NCI-H748 (cell line): Measurements from ENCODE around the gene DDX28.
A peak's percentile ranks its signal among the peaks of the same experiment; 100 is the strongest.
"Not testable (repeated sequence)": the region's sequence is repeated elsewhere in the genome, so short reads cannot be mapped to it uniquely, and the experiment has no call there.

Experiments used
- DNase-seq: peaks from one replicate; lab custom pipeline; 2025; ENCODE audit not compliant: unreplicated experiment; lab: John Stamatoyannopoulos, UW

Gene DDX28

GRCh38 chr16:67995423-67995822 is 27.6 kb downstream of the DDX28 start:
- DNase-seq, result no peak

GRCh38 chr16:67994040-67994408 is 29.0 kb downstream of the DDX28 start:
- DNase-seq, result not testable (repeated sequence)

- DNase-seq, result peak; percentile 56
Observed at GRCh38 chr16:67993207-67994039, 29.6 kb downstream of the DDX28 start.

- no peak for DNase-seq
Observed at GRCh38 chr16:67992661-67993206, 30.3 kb downstream of the DDX28 start.

- DNase-seq, result no peak
Observed at GRCh38 chr16:67990018-67990386, 33.0 kb downstream of the DDX28 start.

- DNase-seq, result no peak
Observed at GRCh38 chr16:67989322-67990017, 33.6 kb downstream of the DDX28 start.

- no peak for DNase-seq
Observed at GRCh38 chr16:67988675-67989074, 34.4 kb downstream of the DDX28 start.

- no peak for DNase-seq
Observed at GRCh38 chr16:67987460-67988160, 35.4 kb downstream of the DDX28 start.

- no peak for DNase-seq
Observed at GRCh38 chr16:67986949-67987348, 36.1 kb downstream of the DDX28 start.

GRCh38 chr16:67982011-67982696 is 40.9 kb downstream of the DDX28 start:
- DNase-seq, result no peak

- DNase-seq, result no peak
Observed at GRCh38 chr16:67979955-67980678, 42.9 kb downstream of the DDX28 start, which contains the start of gene DPEP3. TSS of gene DPEP3 (minus strand) at chr16:67980499. CDS start at chr16:67980380, 119 bp downstream.

- DNase-seq, result no peak
Observed at GRCh38 chr16:67977469-67978227, 45.4 kb downstream of the DDX28 start.

- no peak for DNase-seq
Observed at GRCh38 chr16:67977005-67977404, 46.0 kb downstream of the DDX28 start.

- no peak for DNase-seq
Observed at GRCh38 chr16:67976205-67976604, 46.8 kb downstream of the DDX28 start.

- DNase-seq, result no peak
Observed at GRCh38 chr16:67975321-67976105, 47.5 kb downstream of the DDX28 start.

GRCh38 chr16:67972285-67972684 is 50.7 kb downstream of the DDX28 start:
- DNase-seq, result not testable (repeated sequence)

GRCh38 chr16:67971111-67971510 is 51.9 kb downstream of the DDX28 start:
- no peak for DNase-seq
